ENCODE measurements around the gene GAS7.

GAS7 gene

DNA sequence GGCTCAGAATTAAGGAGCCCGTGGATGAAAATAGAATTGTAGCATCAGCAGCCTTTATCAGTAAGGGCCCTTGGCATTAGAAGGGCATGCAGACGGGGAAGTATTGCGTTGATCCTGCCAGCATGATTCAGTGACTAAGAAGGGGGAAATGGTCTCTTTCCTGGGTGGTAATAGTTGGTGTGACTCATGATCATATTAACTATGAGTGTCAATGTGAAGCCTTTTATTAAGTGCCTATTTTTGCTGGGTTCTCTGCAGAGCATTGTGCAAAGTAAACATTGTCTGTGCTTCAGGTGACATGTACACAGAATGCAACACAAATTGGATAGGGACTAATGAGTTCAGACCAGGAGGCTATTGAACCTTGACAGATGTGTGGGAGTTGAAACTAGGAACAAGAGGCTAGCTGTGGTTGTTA, 317.8 kb downstream of the GAS7 start:
- TF ChIP-seq, protein P1, sequence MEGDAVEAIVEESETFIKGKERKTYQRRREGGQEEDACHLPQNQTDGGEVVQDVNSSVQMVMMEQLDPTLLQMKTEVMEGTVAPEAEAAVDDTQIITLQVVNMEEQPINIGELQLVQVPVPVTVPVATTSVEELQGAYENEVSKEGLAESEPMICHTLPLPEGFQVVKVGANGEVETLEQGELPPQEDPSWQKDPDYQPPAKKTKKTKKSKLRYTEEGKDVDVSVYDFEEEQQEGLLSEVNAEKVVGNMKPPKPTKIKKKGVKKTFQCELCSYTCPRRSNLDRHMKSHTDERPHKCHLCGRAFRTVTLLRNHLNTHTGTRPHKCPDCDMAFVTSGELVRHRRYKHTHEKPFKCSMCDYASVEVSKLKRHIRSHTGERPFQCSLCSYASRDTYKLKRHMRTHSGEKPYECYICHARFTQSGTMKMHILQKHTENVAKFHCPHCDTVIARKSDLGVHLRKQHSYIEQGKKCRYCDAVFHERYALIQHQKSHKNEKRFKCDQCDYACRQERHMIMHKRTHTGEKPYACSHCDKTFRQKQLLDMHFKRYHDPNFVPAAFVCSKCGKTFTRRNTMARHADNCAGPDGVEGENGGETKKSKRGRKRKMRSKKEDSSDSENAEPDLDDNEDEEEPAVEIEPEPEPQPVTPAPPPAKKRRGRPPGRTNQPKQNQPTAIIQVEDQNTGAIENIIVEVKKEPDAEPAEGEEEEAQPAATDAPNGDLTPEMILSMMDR (conservative IDR thresholded peaks at IDR 0.05; ENCODE audit: low read depth, low read length) = no peak
- H3K4me3 ChIP-seq (ENCODE audit: low read depth, low read length) = no peak overlapping the region
- peak; percentile 37 for DNase-seq (ENCODE audit: low read depth)

DNA sequence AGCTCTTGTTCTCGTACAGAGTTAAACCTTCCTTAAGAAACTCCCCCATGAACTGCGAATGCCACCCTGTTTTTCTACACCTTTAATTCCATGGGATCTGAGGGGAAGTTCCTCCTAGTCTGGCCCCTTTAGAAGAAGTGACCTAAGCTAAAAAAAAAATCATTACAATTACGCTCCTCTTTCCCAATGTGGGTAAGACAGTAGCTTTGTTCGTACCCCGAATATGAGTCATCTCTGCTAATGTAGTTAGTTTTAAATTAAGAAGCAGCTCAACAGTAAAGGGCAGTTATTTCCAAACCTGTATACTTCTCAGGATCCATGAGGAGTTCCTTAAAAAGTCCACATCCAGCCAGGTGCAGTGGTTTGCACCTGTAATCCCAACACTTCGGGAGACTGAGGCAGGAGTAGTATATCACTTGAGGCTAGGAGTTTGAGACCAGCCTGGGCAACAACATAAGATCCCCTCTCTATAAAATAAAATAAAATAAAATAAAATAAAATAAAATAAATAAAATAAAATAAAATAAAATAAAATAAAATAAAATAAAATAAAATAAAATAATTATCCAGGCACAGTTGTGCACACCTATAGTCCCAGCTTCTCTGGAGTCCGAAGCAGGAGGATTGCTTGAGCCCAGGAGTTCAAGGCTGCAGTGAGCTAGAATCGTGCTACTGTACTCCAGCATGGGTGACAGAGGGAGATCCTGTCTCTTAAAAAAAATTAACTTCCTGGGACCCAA, 319.4 kb downstream of the GAS7 start:
- H3K4me3 ChIP-seq (ENCODE audit: low read depth, low read length) = no peak overlapping the region
- DNase-seq (ENCODE audit: low read depth) = peak; percentile 50
- TF ChIP-seq, protein P1 (conservative IDR thresholded peaks at IDR 0.05; ENCODE audit: low read depth, low read length) = no peak

DNA sequence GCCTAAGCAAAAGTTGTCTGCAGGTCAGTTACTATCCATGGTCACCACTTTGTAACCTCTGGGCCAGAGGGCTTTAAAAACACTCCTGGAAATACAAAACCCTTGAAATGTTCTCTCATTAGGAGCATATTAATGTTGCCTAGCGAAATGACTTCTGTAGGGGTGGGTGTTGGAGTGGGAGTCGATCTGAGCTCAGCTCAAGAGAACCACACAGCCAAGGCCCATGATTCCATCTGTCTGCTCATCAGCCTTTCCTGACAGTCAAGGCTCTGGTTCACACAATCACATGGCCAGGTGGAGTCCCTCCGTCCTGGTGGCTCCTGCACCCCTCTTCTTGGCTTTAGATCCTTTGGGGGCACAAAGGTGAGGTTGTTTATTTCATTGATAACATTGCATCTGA, 320.1 kb downstream of the GAS7 start:
- TF ChIP-seq, protein P1 (conservative IDR thresholded peaks at IDR 0.05; ENCODE audit: low read depth, low read length) = no peak
- DNase-seq (ENCODE audit: low read depth) = no peak
- no peak overlapping the region for H3K4me3 ChIP-seq (ENCODE audit: low read depth, low read length)

DNA sequence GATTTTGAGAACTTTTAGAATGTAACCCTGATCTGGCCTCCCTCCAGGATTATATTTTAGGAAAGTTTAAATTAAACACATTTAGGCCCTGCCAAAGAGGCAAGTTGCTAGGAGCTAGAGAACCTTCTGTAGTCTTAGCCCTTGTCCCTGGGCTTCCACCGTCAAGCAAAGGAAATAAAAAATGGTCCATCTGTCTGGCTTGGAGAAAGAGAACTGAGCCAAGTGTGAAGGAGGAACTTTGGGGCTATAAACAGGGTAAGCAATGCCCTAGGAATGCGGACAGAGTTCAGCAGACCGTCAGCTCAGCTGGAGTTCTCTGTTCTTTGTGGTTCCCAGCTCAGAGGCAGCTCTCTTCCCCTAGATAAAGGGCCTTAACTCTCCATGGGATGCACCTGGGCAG, 323.0 kb downstream of the GAS7 start:
- H3K4me3 ChIP-seq (ENCODE audit: low read depth, low read length) = no peak overlapping the region
- TF ChIP-seq, protein P1 (conservative IDR thresholded peaks at IDR 0.05; ENCODE audit: low read depth, low read length) = no peak
- peak; percentile 95 for DNase-seq (ENCODE audit: low read depth)

DNA sequence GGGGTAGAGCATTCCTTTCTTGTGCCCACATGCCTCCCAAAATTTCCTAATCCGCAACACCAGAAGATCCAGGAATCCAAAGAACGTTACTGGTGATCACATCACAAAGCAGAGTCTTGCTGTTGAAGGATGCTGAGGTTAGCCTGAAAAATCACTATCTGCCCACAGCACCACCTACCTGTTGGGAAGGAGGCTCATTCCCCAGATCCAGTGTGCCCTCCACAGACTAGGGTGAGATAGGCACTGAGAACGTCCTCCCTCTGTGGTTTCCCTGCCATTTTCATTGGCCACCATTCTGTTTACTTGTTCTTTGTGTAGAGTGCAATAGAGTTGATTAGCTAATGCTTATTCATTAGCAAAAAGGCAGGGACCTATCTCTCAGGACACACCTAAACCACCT, 323.7 kb downstream of the GAS7 start:
- DNase-seq (ENCODE audit: low read depth) = no peak
- TF ChIP-seq, protein P1 (conservative IDR thresholded peaks at IDR 0.05; ENCODE audit: low read depth, low read length) = no peak
- no peak overlapping the region for H3K4me3 ChIP-seq (ENCODE audit: low read depth, low read length)

DNA sequence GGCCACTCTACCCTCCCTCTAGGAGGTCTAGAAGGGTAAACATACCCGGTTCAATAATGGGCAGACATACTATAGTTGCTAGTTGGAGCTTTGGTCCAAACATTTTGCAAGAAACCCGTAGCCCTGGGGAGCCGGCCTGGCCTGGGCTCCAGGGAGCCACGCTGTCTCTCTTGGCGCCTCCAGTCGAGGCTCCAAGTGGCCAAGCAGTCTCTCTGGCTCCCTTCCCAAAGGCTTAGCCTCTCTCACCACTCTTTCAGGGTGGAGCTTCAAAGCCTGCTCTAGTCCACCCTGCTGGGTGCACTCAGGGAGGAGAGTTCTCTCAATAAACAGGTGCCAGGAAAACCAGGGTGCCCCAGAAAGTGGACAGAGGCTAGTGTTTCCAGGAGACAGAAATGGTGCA, 325.6 kb downstream of the GAS7 start:
- TF ChIP-seq, protein P1 (conservative IDR thresholded peaks at IDR 0.05; ENCODE audit: low read depth, low read length) = no peak
- H3K4me3 ChIP-seq (ENCODE audit: low read depth, low read length) = no peak overlapping the region
- DNase-seq (ENCODE audit: low read depth) = peak; percentile 20

DNA sequence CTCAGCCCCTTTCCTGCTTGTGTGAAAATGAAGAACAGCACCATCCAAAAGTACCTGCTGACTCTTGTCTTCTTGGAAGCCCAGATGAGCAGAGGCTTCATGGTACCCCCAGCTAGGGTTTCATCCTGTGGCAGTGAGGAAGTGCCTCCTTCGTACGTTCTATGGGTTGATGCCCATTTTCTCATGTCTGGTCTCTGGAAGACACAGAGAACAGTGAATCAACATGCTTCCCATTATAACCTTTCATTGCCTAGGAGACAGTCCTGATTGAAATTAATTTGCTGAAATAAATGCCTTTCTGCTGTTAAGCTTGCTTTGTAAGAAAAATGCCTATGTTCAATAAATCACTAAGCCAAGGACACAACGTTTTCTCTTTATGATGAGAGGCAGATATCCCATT, 329.9 kb downstream of the GAS7 start:
- no peak for DNase-seq (ENCODE audit: low read depth)
- TF ChIP-seq, protein P1 (conservative IDR thresholded peaks at IDR 0.05; ENCODE audit: low read depth, low read length) = no peak
- H3K4me3 ChIP-seq (ENCODE audit: low read depth, low read length) = no peak overlapping the region

Measured in choroid plexus epithelial cell (primary cell).